Right lung (tissue), 5 donors: ENCODE results near the gene SCN2B. TPM values are rescaled to one million over a fixed set of nuclear protein-coding genes. Genes with fewer than 3 reads are reported as not detected.

Experiments
- DNase-seq, 2 donors: peaks; one replicate each; pipeline ENCODE4 v3.0.0-alpha.2; 2013
- polyA plus RNA-seq, 5 donors: library from polyadenylated mRNA; unstranded; fragments of 120-200 nt; gene quantifications; one replicate each; pipeline versions ENCODE4 v1.2.1 to v1.2.3, GENCODE V29; 2013; ENCODE audit warnings: inconsistent platforms in 1 of 5, low replicate concordance in 1 of 5; ENCODE audit not compliant: insufficient read length in 5 of 5, insufficient read depth in 1 of 5

SCN2B gene
- polyA plus RNA-seq, 5 donors: 4.0 to 5.7 (median 4.9) TPM

DNA sequence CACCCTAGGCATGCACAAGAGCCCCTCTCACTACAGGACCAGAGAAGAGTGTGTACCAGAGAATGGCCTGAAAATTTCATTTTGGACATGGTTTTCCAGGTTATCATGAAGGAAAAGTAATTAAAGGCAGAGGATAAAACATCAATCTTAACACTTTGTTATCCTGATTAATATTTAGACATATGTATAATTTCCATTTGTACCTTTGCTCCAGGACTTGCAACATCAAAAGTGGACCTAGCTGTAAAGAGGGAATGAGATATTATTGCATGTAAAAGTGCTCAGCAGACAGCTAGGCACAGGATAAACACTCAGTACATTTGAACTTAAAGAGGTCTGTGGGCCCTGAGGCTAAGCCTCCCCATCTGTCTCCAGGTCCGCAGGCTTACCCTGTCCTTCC, 21.8 kb downstream of the SCN2B start:
- no peak for DNase-seq

DNA sequence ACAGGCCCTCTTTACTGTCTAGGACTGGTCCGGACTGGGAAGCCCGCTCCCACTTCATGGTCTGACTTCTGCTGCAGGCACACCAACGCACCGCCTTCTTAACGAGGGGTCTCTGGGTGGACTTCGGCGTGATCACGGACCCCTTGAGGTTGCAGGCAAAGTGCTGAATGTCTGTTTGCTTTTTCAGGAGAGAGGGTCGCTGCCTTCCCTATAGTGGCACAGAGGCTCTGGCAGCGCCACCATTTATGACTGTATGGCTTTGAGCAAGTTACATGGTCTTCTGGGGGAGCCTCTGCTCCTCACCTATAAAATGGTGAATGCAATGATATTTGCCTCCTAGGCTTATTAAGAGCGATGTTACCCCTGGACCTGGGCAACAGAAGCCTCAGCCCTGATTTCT, 22.5 kb downstream of the SCN2B start:
- no peak for DNase-seq

DNA sequence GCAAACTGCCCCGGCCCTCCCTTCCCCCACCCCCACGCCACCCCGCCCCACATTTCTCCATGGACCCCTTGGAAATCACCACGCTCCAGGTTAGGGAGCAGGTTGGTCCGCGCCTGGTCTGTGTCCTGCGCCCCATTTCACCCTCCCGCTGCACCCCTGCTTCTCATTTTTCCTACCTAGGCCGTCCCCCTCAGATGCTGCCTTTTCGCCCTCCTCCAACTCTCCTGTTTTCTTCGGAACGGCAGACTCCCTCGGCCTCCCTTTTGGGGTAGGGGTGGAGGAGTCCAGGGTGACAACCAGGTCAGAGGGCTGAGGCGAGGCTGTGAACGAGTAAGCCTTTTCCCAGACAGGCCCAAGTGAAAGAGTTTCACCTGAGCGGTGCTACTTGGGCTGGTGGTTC, 22.9 kb downstream of the SCN2B start:
- no peak for DNase-seq

DNA sequence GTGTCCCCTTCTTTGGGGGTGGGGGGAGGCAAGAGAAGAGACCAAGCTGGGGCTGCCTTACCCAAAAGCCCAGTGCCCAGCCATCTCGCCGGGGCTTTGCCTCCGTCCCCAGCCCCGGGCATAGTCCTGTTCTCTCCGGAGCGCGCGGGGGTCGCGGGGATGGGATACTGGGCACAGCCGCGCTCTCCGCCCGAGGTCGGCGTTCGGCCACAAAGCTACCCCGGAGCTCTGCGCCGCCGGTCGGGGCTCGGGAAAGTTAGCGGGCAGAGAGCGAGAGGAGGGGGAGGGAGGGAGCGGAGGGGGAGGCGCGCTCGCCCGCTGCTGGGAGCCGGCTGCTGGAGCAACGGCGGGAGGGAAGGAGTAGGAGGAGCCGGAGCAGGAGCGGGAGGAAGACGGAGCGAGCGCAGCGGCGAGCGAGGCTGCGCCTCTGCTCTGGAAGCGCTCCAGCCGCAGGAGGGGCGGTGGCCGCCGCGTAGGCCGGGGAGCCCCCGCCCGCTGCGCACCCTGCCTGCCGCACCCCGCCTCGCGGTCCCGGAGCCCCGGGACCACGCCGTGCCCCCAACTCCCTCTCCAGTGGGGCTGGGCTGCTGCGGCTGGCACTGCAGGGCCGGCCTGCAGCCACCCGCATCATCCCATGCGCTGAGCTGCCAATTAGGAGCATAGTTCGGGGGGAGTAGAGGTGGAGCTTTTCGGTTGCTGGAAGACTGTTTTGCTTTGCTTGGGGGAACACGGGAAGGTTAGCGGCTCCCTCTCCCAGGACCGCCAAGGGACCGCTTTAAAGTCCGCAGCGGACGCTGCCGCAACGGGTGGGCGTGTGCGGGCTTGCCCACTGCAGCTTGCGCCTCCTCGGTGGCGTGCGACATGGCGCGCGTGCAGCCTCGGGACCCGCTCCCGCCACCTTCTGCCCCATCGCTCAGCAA, 23.6 kb downstream of the SCN2B start, which contains the start of gene SCN4B:
TSS of gene SCN4B (minus strand) at position 272 of the 920 bp plus-strand sequence. CDS start at position 122, 150 bp downstream.
- peak; percentile 71 to 76 for DNase-seq

DNA sequence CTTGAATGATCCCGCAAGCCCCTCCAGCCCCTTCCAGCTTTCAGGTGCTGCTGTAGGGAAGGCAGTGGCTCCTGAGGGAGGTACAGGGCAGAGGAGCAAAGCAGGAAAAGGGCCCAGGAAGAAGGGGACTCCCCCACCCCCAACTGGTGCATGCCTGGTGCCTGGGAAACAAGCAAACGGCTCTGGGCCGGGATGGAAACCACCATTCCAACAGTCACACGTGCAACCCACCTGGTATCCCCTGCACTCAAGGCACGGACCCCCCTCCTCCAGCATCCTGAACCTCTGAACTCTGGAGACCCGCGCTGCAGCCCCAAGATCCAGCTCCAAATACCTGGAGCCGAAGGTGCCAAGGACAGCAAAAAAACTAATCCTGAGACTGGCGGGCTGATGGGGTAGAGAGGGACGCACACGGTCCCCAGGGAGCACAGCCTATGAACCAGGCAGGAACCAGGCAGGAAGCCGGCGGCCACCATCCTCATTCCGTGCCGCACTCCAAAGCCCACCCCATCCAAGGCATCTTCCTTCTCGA, 24.4 kb downstream of the SCN2B start:
- DNase-seq: no peak

DNA sequence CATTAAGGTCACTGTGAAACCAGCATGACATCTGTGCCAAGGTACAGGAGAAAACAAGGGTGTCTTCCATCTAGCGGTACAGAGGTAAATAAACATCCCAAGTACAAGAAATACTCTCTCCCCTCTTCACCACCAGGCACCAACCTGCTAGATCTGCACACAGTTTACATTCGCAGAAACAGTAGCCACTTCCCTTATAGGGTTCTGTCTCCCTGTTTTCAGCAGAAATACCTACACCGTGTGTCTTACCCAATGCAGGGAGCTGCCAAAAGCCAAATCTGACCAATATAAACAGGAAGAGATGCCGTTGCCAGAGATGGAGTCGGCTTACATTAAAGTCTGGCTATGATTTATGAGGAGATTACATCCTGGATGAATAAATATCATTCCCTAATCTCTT, 25.0 kb downstream of the SCN2B start:
- no peak for DNase-seq

DNA sequence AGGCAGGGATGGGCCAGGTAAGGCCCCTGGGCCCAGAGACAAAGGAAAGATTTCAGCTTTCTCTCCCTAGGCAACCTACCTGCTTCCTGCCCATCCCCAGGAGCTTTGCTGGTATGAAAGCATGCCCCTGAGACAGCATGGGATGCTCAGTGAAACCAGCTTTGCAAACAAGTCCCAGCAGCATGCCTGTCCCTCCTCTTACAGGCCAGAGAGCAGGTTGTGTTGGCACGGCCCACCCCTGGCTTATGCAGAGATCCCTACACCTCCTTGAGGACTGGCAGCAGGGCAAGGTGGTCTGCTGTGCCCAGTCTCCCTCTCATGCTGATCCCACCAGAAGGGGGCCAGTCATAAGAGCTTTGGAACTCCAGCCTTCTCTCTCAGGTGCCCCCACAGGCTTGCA, 26.9 kb downstream of the SCN2B start:
- DNase-seq: no peak

DNA sequence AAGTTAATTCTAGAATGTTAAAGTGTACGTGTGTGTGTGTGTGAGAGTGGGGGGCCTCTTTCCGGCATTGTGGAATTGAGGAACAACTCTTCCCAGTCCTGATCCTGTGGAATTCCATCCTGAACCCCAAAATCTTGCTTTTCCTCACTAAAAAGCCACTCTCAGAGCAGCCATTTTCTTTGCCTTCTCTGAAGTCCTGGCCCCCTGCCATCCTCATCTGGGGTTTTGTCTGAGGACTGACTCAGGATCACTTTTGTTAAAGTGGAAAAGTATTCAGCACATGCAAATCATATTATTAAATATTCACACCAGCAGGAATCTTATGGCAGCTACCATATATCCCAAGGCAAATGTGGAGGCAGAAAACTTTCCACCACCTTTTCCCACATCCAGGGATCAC, 27.6 kb downstream of the SCN2B start:
- no peak for DNase-seq

DNA sequence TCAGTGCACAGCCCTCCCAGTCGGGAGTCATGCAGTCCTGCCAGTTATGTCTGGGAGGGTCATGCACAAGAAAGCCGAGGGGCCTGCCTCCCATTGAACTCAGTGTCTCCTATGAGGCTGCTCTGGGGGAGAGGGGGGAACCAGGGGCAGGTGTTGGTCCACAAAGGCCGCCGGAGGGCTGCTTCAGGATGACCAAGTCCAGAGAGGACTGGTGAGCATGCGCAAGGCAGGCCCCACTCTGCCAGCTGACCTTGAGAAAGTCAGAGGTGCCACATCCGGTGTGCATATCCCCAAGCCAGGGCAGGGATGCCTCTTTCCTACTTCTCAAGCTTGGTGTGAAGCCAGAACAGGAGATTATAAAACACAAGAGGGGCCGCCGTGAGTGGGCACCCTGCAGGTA, 28.2 kb downstream of the SCN2B start:
- DNase-seq: no peak

DNA sequence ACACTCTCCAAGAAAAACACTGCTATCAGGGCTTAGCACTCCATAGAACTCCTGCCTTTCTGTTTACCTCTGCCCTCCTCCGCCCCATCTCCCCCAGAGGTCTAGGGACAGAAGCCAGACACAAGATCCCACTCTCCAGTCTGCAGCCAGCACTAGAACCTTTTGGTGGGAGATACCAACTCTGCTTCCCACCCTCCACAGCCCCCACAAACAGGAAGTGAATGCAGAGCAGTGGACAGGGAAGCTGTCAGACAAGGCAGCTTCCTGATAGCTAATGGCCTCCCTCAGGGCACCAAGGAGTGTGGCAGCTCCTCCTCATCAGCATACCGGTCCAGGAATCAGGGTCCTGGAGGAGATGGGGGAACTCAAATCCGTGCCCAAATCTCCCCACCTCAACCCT, 28.9 kb downstream of the SCN2B start:
- no peak for DNase-seq

DNA sequence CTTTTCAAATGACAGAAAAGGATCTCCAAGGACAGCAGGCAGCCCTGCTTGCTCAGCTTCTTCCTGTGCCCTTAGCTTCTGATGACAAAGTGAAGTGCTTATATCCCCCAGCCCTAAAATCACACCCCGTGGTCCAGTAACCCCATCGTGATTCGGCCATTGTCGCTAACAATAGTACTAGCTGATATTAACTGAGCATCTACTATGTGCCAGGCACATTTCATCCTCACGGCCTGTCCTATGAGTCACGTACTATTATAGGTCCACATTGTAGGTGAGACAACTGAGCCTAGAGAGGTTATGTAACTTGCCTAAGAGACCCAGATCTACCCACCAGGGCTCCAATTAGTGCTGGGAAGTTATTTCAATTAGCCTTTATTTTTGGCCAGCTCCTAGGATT, 29.9 kb downstream of the SCN2B start:
- no peak for DNase-seq

DNA sequence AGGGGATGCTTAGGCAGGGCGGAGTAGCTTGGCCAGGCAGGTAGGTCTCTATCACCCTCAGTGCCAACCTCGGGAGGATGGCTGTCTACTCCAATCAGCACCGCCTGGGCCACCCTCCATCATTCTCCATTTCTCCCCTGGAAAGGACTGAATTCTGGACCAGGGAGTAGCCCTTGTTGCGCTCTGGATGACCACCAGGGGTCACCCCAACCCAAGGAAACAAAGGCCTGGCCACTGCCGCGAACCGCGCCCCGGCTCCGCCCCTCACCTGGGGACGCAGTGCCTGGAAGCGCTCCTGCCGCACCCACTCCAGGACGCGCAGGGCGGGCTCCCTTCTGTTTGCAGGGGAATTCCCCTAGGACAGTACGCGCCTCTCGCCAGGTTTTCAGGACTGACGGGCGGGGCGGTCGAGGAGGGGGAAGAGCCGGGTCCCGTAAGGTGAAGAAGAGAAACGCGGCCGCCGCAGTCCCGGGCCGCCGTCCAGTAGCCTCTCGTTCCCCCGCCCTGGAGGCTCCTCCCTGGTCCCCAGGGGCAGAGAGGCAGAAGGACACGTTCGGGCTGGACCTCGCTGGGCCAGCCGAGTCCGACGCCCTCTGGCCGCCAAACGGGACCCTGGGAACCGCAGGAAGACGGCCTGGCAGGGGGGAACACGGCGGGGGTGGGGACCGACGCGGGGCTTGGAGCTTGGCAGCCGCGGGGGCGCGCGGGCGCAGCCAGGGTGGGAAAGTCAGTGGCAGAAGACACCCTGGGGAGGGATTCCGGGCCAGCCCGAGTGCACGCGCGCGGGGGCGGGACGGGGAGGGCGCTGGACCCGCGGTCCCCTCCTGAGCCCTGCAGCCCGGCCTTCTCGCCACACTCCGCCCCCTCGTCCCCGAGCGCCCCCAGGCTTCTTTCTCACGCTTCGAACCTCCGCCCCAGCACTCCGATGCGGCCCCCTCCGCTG, 30.9 kb downstream of the SCN2B start:
- peak; percentile 76 to 80 for DNase-seq

DNA sequence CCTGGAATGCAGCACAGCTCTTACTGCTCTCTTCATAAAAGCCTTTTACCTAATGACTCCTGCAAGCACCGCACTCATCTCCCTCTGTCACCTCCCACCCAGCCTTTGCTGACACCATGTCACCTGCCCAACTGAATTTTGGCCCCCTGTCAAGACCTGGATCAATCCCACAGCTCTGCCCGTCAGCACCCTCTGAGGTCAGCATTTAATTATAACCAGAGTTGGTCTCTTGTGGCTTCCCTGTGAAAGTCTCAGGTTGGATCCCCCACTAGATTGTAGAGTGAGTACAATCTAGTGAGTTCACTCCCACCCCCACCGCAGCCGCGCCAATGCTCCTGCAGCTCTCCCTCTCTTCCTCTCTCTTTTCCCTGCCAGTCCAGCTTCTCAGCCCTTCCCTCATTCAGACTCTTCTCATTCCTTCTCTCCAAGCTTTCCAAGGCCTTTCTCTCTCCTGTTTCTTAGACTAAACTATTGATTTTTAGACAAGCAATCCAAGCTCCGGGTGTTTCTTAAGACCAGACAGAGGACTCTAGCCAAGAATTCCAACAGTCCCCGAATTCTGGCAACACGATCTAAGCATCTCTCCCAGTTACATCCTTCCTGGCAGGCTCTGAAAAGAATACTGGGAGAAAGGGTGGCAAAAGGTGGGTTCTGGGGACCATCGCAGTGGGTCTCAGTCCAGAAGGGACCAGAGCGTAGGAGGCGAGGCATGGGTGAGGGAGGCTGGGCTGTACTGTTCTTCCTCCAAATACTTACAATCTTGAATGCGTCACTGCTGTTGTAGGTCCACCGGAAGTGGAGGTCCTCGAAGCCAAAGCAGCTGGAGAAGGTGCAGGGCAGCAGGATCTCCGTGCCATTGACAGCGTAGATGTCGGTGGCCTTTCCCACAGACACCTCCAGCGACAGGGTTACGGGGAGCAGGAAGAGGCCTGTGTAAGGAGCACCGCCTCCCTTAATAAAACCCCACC, 31.9 kb downstream of the SCN2B start:
- peak in 1 of 2 donors; percentile 13 for DNase-seq

DNA sequence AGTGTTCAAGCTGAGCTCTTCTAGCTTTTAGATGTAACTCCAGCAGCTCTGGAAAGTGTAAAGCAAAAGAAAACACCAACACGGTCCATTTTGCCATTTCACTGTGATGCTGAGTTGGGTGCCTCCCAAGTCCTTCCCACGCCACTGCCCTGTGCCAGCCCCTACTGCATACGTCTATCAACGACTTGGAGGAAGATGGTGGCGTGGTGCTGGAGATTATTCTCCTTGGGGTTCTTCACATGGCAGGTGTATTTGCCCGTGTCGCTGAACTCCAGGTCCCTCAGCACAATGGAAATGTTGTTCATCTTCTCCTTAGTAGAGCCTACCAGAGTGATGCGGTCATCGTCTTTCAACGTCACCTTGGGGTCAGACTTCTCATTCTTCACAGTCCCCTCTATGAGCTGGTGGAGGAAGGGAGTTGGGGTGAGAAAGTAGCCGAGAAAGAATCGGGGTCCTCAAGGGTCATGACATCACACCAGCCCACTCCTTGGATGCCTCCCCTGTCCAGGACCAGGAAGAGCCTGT, 32.7 kb downstream of the SCN2B start:
- DNase-seq: no peak

DNA sequence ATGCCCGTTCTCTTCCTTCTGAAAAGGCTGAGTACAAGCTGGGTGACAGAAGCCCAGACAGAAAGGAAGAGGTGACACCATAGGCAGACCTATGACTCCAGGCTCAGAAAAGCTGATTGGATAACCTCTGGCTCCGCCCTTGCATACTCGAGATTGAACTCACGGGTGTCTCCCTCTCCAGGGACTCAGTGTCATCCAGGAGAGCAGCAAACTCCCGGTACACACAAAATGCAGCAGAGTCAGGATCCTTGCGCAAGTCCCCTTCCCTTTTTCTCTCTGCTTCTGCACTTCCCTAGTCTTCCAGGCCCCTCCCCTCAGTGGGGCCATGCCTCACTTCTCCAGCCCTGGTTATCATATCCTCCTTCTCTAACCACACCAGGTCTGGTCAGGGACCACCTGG, 33.6 kb downstream of the SCN2B start:
- DNase-seq: no peak

DNA sequence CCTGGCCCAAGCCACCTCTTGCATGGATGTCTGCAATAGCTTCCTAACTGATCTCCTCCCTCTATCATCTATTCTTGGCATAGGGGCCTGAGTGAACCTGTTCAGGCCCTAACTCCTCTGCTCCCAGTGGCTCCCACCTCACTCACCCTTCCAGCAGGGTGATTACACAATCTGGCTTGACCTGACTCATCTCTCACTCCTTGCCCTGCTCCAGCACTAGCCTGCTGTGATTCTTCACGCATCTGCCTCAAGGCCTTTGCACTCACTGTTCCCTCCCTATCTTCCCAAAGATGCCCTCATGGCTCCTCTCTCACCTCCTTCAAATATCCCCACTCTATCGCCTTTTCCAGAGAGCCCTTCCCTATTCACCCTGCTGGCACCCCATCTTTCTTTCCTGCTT, 34.4 kb downstream of the SCN2B start:
- no peak for DNase-seq

DNA sequence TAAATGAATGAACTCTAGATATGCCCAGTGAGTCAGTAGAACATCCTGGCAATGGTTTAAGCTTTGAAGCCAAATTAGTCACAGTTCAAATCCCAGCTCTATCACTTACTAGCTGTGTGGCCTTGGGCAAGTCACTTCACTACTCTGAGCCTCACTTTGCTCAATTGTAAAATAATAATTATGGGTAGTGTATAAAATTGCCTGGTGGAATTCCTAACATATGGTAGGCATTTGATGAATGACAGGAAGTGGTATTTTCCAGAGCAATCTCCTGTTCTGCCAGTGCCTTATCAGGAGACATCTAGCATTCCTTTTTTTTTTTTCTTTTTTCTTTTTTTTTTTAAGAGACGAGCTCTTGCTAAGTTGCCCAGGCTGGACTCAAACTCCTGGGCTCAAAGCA, 36.9 kb downstream of the SCN2B start:
- DNase-seq: no peak

DNA sequence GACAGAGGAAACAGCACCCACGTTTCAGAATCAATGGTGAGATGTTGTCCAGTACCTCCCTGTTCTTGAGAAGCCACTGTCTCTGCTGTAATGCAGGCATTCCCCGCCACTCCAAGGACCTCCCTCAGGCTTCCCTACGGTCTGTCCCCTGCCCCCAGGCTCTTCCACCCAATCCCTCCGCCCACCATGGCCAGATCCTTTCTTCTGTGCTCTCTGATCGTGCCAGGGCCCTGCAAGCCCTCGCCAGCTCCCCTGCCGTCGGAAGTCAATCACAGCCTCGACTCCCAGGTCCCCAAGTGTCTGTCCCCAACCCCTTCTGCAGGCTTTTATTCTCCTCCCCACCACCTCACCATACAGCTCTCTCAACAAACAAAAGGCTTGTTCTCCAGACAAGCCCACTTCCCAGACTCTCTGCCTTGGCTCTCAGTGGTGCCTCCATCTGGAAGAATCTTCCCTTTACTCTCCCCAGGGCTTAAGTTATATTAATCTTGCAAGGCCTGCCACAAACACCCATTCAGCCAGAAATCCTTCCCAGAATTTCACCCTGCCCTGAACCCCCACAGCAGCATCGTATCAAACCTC, 37.5 kb downstream of the SCN2B start:
- DNase-seq: no peak

DNA sequence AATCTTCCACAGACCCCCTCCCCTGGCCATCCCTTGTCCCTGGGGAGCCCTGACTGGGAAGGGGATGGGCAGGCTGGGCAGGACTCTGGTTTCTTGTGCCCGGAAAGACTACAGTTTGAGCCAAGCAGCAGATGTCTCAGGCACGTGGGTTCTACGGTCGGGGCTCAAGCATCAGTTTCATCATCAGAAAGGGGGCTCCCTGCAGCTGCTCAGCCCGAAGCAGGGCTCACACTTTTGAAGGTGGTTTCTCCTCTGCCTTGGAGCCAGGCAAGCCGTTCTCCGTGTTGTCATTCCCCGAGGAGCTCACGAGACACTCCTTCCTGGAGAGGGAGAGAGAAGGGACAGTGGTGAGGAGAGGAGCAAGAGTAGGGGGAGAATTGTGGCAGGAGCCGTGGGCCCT, 39.6 kb downstream of the SCN2B start:
- no peak for DNase-seq

DNA sequence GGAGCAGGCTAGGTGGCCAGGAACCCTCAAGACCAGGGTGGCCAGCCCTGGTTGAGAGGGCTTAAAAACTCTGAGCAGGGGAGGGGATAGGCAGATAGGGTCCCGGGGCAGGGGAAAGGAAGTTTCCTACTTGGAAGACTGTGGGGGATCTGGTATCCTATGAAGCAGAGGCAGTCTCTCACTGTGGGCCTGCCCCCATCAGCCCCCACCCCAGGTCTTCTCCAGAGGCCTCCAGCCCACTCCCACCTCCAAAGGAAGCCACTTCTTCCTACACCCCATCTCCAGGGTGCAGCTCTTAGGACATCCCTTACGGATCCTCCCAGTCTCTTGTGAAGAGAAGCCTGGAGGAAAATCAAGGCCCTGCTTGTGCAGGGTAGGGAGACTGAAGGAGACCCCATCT, 40.1 kb downstream of the SCN2B start:
- DNase-seq: no peak

DNA sequence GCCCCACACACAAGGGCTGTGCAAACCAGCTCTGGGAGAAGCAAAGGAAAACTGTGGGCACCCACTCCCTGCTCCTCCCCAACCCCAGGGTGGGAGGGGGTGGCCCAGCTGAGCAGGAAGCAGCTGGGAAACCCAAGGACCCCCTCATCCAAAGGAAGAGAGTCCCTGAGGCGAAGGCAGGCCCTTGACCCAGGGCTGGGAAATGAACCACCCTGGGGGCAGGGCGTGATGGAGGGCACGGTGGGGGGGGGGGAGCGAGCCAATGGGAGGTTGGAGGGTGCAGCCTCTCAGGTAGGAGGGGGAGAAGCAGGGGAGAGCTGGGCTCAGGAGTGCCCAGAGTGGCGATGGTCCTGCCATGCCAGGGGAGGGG, 40.7 kb downstream of the SCN2B start:
- no peak for DNase-seq
